HepG2 (cell line): ENCODE results near the gene NKPD1. TPM values are rescaled to one million over a fixed set of nuclear protein-coding genes. Genes with fewer than 3 reads are reported as not detected.

ENCODE experiments used
- DR1 ChIP-seq: sonication (generic); formaldehyde crosslinking; IDR thresholded peaks from 2 replicates; pipeline ENCODE4 v1.8.0; 2021; ENCODE audit warnings: mild to moderate bottlenecking, missing genetic modification reagents, inconsistent platforms
- FOSL1 ChIP-seq: sonication (generic); formaldehyde crosslinking; IDR thresholded peaks from 2 replicates; pipeline ENCODE4 v1.9.0; 2021; ENCODE audit warnings: missing genetic modification reagents, borderline replicate concordance
- FUBP1 ChIP-seq: sonication (generic); formaldehyde crosslinking; IDR thresholded peaks from 2 replicates; pipeline ENCODE4 v1.5.1; 2020; ENCODE audit warnings: missing genetic modification reagents, mild to moderate bottlenecking, borderline replicate concordance
- HDAC2 ChIP-seq: sonication (generic); formaldehyde crosslinking; IDR thresholded peaks from 2 replicates; pipeline ENCODE4 v1.4.0; 2020; ENCODE audit warnings: missing genetic modification reagents
- JARID2 ChIP-seq: sonication (generic); formaldehyde crosslinking; IDR thresholded peaks from 2 replicates; pipeline ENCODE4 v1.8.1; 2023; ENCODE audit warnings: missing genetic modification reagents, inconsistent platforms; ENCODE audit not compliant: insufficient replicate concordance
- NFE2L1 ChIP-seq: sonication (generic); formaldehyde crosslinking; IDR thresholded peaks from 2 replicates; pipeline ENCODE4 v1.4.0; 2020; ENCODE audit warnings: missing genetic modification reagents, mild to moderate bottlenecking, borderline replicate concordance
- PAWR ChIP-seq: sonication (generic); formaldehyde crosslinking; IDR thresholded peaks from 2 replicates; pipeline ENCODE4 v1.4.0; 2020; ENCODE audit warnings: missing genetic modification reagents, mild to moderate bottlenecking, borderline replicate concordance
- POLR2AphosphoS5 ChIP-seq: IDR thresholded peaks from 2 replicates; pipeline ENCODE4 v1.6.1; 2012; ENCODE audit warnings: low read depth, low read length
- RXRB ChIP-seq: IDR thresholded peaks from 2 replicates; pipeline ENCODE4 v1.6.1; 2016; ENCODE audit warnings: borderline replicate concordance, missing genetic modification reagents, missing compliant biosample characterization
- SAFB2 ChIP-seq: sonication (generic); formaldehyde crosslinking; IDR thresholded peaks from 2 replicates; pipeline ENCODE4 v1.5.1; 2020; ENCODE audit warnings: missing genetic modification reagents, low read depth, mild to moderate bottlenecking, borderline replicate concordance
- SOX13 ChIP-seq, 3 experiments: fragments of 450-650 bp in 1 of 3; sonication (generic) in 1 of 3; formaldehyde crosslinking in 1 of 3; IDR thresholded peaks in 2 of 3; conservative IDR thresholded peaks in 1 of 3; 2 replicates each; pipeline versions ENCODE4 v1.5.0 to v1.6.1; 2016 to 2020; ENCODE audit warnings: antibody characterized with exemption in 1 of 3, mild to moderate bottlenecking in 1 of 3, missing compliant biosample characterization in 1 of 3, missing genetic modification reagents in 1 of 3, moderate library complexity in 1 of 3
- TCF7L2 ChIP-seq: IDR thresholded peaks from 2 replicates; pipeline ENCODE4 v1.6.1; 2011; ENCODE audit warnings: mild to moderate bottlenecking, low read depth, low read length, moderate library complexity
- THAP11 ChIP-seq: IDR thresholded peaks from 2 replicates; pipeline ENCODE4 v1.6.1; 2016; ENCODE audit warnings: missing biosample characterization, missing genetic modification reagents
- TOPORS ChIP-seq: sonication (generic); formaldehyde crosslinking; IDR thresholded peaks from 2 replicates; pipeline ENCODE4 v1.8.0; 2023; ENCODE audit warnings: mild to moderate bottlenecking, missing genetic modification reagents
- U2AF1 ChIP-seq: fragments of 200-400 bp; formaldehyde crosslinking; optimal IDR thresholded peaks from 2 replicates; pipeline ENCODE3; 2017; ENCODE audit warnings: mild to moderate bottlenecking, low read depth, low read length
- ZNF12 ChIP-seq: sonication (generic); formaldehyde crosslinking; IDR thresholded peaks from 2 replicates; pipeline ENCODE4 v1.5.0; 2020; ENCODE audit warnings: missing genetic modification reagents
- ZNF343 ChIP-seq: sonication (generic); formaldehyde crosslinking; IDR thresholded peaks from 2 replicates; pipeline ENCODE4 v1.4.0; 2020; ENCODE audit warnings: mild to moderate bottlenecking, missing genetic modification reagents
- ZNF552 ChIP-seq: sonication (generic); formaldehyde crosslinking; IDR thresholded peaks from 2 replicates; pipeline ENCODE4 v1.9.0; 2022; ENCODE audit warnings: missing genetic modification reagents, mild to moderate bottlenecking, borderline replicate concordance
- ZNF616 ChIP-seq: sonication (generic); formaldehyde crosslinking; IDR thresholded peaks from 2 replicates; pipeline ENCODE4 v1.5.0; 2020; ENCODE audit warnings: low read depth, mild to moderate bottlenecking, missing genetic modification reagents
- ZNF710 ChIP-seq: sonication (generic); formaldehyde crosslinking; IDR thresholded peaks from 2 replicates; pipeline ENCODE4 v1.5.0; 2020; ENCODE audit warnings: mild to moderate bottlenecking, missing genetic modification reagents, borderline replicate concordance
- ZNF878 ChIP-seq: sonication (generic); formaldehyde crosslinking; IDR thresholded peaks from 2 replicates; pipeline ENCODE4 v1.8.1; 2023; ENCODE audit warnings: mild to moderate bottlenecking, missing genetic modification reagents, moderate library complexity
- ZSCAN12 ChIP-seq: sonication (generic); formaldehyde crosslinking; IDR thresholded peaks from 2 replicates; pipeline ENCODE4 v1.9.0; 2021; ENCODE audit warnings: mild to moderate bottlenecking, missing genetic modification reagents
- polyA plus RNA-seq, 8 experiments: library from polyadenylated mRNA; depleted of rRNA in 3 of 8; stranded (reverse) in 7 of 8; unstranded in 1 of 8; fragments of >200 nt; fragmentation: Illumina TruSeq in 4 of 8; extraction: Trizol in 4 of 8; gene quantifications; 2 replicates each; pipeline versions ENCODE4 v1.2.1 to v1.2.3, GENCODE V29; 2011 to 2016; ENCODE audit warnings: low read depth in 4 of 8, missing spikeins in 1 of 8, mixed read lengths in 1 of 8; ENCODE audit not compliant: insufficient read depth in 1 of 8
- total RNA-seq, 5 experiments: library from RNA; depleted of rRNA; stranded (reverse); fragments of >200 nt; fragmentation: Illumina TruSeq; extraction: Trizol; gene quantifications; 2 replicates each; pipeline ENCODE4 v1.2.3, GENCODE V29; 2016; ENCODE audit warnings: low read depth in 1 of 5
- TF ChIP-seq, protein P1 (sequence below): sonication (generic); formaldehyde crosslinking; IDR thresholded peaks from 2 replicates; pipeline ENCODE4 v1.4.0; 2020; ENCODE audit warnings: mild to moderate bottlenecking, missing genetic modification reagents, borderline replicate concordance

Gene NKPD1
- total and polyA plus RNA-seq, 2 of the 13 experiments (the other 11 are each of a cell fraction or from before 2014, with no cell fraction given), result 0.03 TPM; not detected in 1

GRCh38 chr19:45125975-45126493 lies 34.7 kb downstream of the NKPD1 start (continued):
- TF ChIP-seq POLR2AphosphoS5 (no peak), ZSCAN12 (no peak), FUBP1 (CRISPR knock-in tag) (no peak), FOSL1 (no peak), ZNF343 (CRISPR knock-in tag) (no peak), JARID2 (CRISPR knock-in tag) (no peak), THAP11 (CRISPR knock-in tag) (peak; percentile 40; the same call in 1 of the 2 replicates), SOX13 (IDR thresholded peaks at IDR 0.05) (no peak), SOX13 (CRISPR knock-in tag; conservative IDR thresholded peaks at IDR 0.05 in 1 of 2, IDR thresholded peaks at IDR 0.05 in 1 of 2) (no peak), HDAC2 (CRISPR knock-in tag) (peak; percentile 37; the same call in 1 of the 2 replicates), TCF7L2 (no peak), ZNF616 (no peak), ZNF552 (CRISPR knock-in tag) (no peak), NFE2L1 (CRISPR knock-in tag) (no peak), ZNF12 (CRISPR knock-in tag) (0 out of 2 replicates have a peak, but pooled peaks have one; percentile 42), ZNF710 (CRISPR knock-in tag) (no peak), ZNF878 (CRISPR knock-in tag) (no peak), SAFB2 (CRISPR knock-in tag) (no peak), PAWR (CRISPR knock-in tag) (no peak), TOPORS (CRISPR knock-in tag) (no peak), RXRB (CRISPR knock-in tag) (no peak; the same call in 1 of the 2 replicates), U2AF1 (no peak), DR1 (no peak)
- TF ChIP-seq, protein P1, sequence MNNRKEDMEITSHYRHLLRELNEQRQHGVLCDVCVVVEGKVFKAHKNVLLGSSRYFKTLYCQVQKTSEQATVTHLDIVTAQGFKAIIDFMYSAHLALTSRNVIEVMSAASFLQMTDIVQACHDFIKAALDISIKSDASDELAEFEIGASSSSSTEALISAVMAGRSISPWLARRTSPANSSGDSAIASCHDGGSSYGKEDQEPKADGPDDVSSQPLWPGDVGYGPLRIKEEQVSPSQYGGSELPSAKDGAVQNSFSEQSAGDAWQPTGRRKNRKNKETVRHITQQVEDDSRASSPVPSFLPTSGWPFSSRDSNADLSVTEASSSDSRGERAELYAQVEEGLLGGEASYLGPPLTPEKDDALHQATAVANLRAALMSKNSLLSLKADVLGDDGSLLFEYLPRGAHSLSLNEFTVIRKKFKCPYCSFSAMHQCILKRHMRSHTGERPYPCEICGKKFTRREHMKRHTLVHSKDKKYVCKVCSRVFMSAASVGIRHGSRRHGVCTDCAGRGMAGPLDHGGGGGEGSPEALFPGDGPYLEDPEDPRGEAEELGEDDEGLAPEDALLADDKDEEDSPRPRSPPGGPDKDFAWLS (CRISPR knock-in tag), result no peak
